Neural cell (in vitro differentiated cells): ENCODE measurements around the gene MVD.

Source experiments
- EP300 ChIP-seq: fragments of 450-650 bp; conservative IDR thresholded peaks from 2 replicates; pipeline ENCODE4 v1.6.1; 2014; ENCODE audit warnings: antibody characterized with exemption, mild to moderate bottlenecking, moderate library complexity; ENCODE audit not compliant: poor library complexity, severe bottlenecking
- EZH2 ChIP-seq: fragments of 200-600, 300-800 bp; shearing (Covaris generic), sonication (generic); IDR thresholded peaks from 2 replicates; pipeline ENCODE4 v1.6.1; 2014; ENCODE audit warnings: antibody characterized with exemption, low read length, borderline replicate concordance, mild to moderate bottlenecking; ENCODE audit not compliant: insufficient read depth, poor library complexity, severe bottlenecking
- POLR2AphosphoS5 ChIP-seq: IDR thresholded peaks from 2 replicates; pipeline ENCODE4 v1.6.1; 2012
- RAD21 ChIP-seq: fragments of 450-650 bp; conservative IDR thresholded peaks from 2 replicates; pipeline ENCODE4 v1.6.1; 2014; ENCODE audit warnings: antibody characterized with exemption, mild to moderate bottlenecking, moderate library complexity
- TAF1 ChIP-seq: IDR thresholded peaks from 2 replicates; pipeline ENCODE4 v1.6.1; 2012; ENCODE audit warnings: low read depth
- TF ChIP-seq, protein P1 (sequence below): fragments of 450-650 bp; IDR thresholded peaks from 2 replicates; pipeline ENCODE4 v1.5.1; 2014; ENCODE audit warnings: antibody characterized with exemption, mild to moderate bottlenecking, moderate library complexity; ENCODE audit not compliant: poor library complexity, severe bottlenecking
- TF ChIP-seq, protein P2 (sequence below): IDR thresholded peaks from 2 replicates; pipeline ENCODE4 v1.6.1; 2012; ENCODE audit warnings: borderline replicate concordance

GRCh38 chr16:88616320-88616719, 46.6 kb downstream of the MVD start:
- TF ChIP-seq, protein P1, sequence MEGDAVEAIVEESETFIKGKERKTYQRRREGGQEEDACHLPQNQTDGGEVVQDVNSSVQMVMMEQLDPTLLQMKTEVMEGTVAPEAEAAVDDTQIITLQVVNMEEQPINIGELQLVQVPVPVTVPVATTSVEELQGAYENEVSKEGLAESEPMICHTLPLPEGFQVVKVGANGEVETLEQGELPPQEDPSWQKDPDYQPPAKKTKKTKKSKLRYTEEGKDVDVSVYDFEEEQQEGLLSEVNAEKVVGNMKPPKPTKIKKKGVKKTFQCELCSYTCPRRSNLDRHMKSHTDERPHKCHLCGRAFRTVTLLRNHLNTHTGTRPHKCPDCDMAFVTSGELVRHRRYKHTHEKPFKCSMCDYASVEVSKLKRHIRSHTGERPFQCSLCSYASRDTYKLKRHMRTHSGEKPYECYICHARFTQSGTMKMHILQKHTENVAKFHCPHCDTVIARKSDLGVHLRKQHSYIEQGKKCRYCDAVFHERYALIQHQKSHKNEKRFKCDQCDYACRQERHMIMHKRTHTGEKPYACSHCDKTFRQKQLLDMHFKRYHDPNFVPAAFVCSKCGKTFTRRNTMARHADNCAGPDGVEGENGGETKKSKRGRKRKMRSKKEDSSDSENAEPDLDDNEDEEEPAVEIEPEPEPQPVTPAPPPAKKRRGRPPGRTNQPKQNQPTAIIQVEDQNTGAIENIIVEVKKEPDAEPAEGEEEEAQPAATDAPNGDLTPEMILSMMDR: no peak
- no peak for TF ChIP-seq EZH2
- TF ChIP-seq POLR2AphosphoS5: no peak
- no peak for TF ChIP-seq RAD21
- TF ChIP-seq, protein P2, sequence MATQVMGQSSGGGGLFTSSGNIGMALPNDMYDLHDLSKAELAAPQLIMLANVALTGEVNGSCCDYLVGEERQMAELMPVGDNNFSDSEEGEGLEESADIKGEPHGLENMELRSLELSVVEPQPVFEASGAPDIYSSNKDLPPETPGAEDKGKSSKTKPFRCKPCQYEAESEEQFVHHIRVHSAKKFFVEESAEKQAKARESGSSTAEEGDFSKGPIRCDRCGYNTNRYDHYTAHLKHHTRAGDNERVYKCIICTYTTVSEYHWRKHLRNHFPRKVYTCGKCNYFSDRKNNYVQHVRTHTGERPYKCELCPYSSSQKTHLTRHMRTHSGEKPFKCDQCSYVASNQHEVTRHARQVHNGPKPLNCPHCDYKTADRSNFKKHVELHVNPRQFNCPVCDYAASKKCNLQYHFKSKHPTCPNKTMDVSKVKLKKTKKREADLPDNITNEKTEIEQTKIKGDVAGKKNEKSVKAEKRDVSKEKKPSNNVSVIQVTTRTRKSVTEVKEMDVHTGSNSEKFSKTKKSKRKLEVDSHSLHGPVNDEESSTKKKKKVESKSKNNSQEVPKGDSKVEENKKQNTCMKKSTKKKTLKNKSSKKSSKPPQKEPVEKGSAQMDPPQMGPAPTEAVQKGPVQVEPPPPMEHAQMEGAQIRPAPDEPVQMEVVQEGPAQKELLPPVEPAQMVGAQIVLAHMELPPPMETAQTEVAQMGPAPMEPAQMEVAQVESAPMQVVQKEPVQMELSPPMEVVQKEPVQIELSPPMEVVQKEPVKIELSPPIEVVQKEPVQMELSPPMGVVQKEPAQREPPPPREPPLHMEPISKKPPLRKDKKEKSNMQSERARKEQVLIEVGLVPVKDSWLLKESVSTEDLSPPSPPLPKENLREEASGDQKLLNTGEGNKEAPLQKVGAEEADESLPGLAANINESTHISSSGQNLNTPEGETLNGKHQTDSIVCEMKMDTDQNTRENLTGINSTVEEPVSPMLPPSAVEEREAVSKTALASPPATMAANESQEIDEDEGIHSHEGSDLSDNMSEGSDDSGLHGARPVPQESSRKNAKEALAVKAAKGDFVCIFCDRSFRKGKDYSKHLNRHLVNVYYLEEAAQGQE: no peak
- TF ChIP-seq EP300: no peak
- TF ChIP-seq TAF1: no peak
